ENCODE data around the gene ANAPC5.
"Not testable (repeated sequence)": the region's sequence is repeated elsewhere in the genome, so short reads cannot be mapped to it uniquely, and the experiment has no call there.

The ANAPC5 gene

DNA sequence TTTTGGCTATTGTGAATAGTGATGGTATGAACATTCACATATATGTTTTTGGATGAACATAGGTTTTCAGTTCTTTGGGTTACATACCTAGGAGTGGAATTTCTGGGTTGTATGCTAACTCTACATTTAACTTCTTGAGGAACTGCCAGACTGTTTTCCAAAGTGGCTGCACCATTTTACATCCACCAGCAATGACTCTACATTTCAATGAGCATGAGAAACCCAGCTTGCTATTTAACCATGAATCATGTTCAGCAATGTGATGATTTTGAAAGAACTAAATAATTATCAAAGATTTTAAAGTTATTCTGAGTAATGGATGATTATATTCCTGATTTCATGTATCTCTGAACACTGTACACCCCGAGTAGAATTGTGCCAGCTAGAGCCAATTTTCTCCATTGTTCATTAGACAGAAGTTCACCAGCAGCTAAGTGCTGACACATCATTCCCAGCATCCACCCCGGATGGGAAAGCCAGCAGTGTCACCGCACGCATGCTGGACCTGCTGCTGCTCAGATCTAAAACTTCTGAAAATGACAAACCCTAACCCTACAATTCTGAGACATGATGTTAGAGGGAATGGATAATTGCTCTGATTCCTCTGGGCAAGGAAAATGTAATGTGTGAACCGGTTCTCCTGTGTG, 13.3 kb upstream of the ANAPC5 start:
- FAIRE-seq, result no peak

DNA sequence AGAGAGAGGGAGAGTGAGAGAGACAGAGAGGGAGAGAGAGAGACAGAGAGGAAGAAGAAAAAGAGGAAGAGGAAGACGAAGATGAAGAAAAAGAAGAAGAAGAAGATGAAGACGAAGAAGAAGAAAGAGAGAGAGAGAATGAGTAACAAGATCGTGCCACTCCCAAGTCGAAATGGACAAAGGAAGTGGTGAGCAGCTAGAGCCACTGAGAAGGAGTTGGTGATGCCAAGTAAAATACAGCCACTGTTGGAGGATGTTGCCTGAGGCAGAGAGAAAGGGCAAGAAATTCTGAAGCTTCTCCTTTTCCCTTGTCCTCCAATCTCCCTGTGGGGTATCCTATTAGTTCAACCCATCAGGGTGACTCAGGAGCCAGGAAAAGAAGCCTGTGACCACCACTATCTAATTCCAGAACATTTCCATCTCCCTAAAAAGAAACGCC, 12.5 kb upstream of the ANAPC5 start:
- FAIRE-seq, result no peak

DNA sequence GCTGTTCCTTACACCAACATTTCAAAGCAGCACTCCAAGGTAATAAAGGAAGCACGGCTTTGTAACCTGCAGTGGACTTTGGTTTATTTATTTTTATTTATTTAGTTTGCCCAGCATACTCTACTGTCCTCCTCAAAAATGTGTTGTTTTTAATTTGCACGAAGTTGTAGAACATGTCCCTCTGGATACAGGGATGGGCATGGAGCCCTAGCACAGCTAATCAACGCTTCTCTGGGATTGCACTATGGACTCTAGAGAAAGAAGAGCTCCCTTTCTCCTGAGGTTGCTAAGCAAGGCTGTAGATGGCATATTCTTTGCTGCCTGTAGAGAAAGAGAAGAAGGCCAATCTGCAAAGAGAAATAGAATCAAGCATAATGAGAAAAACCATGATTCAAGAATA, 5.9 kb upstream of the ANAPC5 start:
- no peak for FAIRE-seq

DNA sequence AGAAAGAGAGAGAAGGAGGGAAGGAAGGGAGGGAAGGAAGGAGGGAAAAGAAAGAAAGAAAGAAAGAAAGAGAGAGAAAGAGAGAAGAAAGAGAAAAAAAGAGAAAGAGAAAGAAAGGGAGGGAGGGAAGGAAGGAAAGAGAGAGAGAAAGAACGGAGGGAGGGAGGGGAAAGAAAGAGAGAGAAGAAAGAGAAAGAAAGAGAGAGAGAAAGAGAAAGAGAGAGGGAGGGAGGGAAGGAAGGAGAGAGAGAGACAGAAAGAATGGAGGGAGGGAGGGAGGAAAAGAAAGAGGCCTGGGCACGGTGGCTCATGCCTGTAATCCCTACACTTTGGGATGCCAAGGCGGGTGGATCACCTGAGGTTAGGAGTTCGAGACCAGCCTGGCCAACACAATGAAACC, 5.1 kb upstream of the ANAPC5 start:
- FAIRE-seq, result no peak

DNA sequence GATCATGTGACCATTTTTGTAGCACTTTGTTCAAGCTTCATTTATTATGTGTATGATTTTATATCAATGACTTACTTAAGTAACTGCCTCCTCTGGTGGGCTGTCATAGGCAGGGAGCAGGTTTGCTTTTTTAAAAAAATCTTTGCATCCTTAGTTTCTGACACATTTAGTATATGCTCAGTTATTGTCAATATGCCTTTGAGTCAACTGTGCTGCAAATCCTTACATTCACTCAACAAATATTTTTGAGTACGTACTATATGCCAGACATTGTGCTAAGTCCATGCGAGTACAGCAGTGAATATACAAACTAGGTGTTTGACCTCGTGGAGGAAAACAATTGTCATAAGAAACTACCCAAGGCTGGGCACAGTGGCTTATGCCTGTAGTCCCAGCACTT, 4.4 kb upstream of the ANAPC5 start:
- FAIRE-seq, result no peak

DNA sequence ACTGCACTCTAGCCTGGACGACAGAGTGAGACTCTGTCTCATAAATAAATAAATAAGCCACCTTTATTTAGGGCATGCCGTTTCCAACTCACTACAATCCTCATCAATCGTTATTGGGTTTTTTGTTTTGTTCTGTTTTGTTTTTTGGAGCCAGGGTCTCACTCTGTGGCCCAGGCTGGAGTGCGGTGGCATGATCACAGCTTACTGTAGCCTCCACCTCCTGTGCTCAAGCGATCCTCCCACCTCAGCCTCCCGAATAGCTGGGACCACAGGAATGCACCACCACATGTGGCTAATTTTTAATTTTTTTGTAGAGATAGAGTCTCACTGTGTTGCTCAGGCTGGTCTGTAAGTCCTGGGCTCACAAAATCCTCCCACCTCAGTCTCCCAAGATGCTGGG, 3.6 kb upstream of the ANAPC5 start:
- FAIRE-seq, result no peak

DNA sequence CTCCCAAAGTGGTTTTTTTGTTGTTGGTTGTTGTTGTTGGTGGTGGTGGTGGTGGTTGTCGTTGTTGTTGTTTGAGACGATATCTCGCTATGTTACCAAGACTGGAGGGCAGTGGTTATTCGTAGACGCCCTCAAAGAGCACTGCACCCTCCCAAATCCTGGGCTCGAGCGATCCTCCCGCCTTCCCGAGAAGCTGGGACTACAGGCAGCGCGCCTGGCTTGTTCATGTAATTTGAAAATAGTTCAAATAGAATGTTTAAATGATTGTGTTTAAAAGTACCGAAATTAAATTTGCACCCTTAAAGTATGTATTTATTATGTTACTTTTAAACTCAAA, 439 bp upstream of the ANAPC5 start:
- no peak for FAIRE-seq

DNA sequence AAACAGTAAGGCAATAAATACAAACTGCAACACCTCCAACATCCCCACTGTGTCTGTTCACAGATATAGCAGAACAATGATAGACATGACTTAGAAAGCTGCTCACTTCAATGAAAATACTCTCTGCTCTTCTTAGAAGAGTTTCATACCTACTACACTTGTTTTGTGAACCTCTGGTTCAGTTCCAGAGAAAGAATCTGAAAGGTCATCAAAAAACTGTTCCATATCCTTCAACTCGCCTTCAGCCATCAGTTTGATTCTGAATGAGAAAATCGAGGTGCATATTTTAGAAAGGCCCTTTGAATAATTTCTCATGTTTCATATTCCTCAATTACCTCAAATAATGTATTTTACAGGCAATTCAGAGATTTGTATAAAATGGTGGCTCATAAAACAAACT, 5.5 kb downstream of the ANAPC5 start:
- no peak for FAIRE-seq

DNA sequence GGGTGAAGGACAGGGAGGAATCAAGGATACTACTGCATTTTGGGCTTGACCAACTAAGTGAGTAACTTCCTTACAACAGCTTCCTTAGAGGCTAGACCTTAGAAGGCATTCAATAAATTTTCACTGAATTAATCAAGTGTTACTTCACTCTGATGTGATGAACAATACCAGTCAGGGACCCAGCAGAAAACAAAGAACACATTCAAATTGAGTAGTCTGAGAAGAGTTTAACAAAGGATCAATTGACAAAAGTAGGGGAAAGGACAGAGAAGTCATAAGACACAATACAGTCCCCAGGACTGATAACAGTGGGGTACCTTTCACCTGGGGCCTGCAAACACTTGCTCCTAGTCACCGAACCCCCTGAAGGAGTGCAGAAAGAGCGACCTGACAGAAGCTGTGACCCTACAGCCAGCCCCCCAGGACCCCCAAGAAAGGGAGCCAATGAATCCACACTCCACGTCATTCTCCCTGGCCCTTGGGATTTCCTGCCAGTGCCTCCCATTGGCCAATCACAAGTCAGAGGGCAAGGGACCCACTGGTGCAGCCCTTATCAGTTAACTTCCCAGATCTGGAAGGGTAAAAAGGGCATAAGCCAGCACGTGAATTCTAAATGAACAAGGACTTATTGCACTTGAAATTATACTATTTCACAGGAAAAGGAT, 6.9 kb downstream of the ANAPC5 start:
- FAIRE-seq, result no peak

DNA sequence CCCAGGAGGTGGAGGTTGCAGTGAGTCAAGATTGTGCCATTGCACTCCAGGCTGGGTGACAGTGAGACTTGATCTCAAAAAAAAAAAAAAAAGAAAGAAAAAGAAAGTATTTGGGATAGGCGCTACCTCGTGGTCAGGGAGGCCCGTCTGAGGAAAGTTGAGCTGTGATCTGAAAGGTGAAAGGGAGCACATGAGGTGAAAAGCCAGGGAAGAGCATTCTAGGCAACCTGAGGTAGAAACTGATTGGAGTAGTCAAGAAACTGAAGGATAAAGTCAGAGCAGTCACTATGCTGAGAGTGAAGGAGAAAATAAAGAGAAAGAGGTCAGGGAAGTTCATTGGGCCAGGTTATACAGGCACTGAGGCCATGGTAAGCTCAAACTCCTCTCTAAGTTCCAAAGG, 7.7 kb downstream of the ANAPC5 start:
- no peak for FAIRE-seq

DNA sequence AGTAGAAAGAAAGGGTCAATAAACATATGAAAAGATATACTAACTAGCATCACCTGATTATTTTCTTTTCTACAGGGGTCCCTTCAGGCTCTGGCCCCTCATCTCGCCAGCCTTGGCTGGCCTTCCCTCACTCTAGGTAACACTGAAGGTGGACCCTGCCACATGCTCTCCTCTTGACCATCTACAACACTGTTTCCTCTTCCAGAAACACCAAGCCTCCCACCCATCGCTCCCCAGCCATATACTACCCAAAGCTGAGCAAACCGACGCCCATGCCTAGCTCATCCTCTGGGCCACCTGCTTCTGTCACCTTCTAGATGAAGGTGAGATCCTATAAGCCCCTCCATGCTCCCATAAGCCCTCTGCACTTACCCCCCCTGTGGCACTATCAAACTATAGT, 14.8 kb downstream of the ANAPC5 start:
- FAIRE-seq, result no peak

DNA sequence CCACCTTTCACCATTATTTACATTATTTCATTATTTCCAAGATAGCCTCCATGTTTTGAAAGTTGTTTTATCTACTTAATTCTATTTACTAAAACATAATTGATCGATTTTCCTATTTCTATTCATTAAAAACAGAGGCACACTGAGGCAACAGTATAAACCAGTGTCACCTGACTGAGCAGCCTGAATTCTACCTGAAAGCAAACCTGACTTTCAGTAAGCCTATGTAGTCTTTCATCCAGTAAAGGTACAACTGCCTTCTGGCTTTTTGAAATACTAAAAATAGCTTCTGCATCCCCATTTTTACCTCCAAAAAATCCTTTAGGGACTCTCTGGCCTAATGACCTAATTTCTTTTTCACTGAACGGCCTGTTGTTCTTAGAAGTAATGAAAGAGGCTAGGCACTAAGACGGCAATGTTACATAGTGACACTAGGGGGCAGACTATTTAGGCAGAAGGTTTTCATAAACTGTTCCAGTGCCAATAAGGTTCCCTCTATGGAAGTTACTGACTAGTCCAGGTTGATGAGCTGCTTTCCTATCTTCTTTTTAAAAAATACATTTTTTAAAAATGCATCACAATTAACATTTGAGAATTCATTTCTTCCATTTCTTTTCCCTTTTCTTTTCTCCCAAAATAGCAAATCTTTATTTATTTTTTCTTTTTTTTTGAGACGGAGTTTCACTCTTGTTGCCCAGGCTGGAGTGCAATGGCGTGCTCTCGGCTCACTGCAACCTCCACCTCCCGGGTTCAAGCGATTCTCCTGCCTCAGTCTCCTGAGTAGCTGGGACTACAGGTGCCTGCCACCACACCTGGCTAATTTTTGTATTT, 17.5 kb downstream of the ANAPC5 start:
- FAIRE-seq, result no peak

DNA sequence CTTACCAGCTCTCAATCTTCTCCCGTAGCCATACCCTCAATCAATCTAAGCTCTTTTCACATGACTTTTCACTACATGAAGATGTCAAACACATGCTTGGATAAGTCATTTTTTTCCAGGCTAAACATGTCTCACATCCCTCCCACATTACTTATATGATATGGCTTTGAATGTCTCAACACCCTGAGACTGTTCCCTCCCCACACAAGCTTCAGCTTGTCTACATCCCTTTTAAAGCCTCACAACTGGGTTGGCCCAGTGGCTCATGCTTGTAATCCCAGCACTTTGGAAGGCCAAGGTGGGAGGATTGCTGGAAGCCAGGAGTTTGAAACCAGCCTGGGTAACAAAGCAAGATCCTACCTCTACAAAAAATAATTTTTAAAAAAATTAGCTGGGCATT, 18.5 kb downstream of the ANAPC5 start:
- no peak for FAIRE-seq

DNA sequence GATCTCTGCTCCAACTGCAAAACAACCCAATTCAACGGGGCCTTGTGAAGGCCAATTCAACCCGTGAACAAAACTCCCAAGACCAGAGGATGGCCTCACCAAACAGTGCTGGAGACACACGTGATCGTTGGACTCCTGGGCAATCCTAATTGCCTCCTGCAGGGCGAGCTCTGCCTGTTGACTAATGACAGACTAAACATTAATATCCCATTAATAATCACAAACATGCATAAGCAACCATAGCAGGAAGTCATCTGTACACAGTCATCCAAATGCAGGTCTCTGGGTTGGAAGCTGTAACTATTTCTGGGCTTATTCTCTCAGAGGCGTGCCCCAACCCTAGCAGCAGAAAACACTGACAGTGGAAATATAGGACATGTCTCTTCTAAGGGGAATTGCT, 21.0 kb downstream of the ANAPC5 start:
- no peak for FAIRE-seq

DNA sequence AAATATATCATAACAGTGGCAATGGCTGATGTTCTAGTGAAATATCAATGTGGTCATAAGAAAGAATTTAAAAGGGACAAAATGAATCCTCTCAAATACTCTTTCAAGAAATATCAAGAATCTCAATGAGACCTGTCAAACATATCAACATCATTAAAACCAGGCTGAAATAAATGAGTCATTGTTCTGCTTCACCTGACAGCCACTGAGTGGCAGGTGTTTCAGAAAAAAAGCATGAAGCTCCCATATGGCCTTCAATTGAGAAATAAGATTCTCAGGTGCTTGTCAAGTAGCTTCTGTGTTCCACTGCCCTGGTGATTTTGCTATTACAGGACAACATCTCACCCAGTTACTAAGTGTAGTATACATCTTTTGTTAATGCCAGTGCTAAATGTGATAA, 21.5 kb downstream of the ANAPC5 start:
- no peak for FAIRE-seq

DNA sequence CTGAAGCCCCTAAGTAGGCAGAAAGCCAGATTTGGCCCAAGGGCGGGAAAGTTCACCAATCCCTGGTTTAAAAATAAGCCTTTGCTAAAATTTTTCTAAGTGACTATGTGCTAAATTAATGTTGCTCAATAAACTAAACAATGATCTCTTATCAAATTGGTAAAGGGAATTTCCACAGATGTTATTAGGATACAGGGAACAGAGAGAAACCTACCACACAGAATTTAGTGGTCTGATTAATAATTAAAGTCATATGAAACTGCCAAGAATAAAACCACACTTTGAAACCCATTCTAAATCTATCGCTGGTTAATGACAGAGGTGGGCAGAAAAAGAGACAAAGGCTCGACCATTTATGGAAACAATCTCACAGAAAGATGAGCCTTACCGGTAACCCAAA, 22.0 kb downstream of the ANAPC5 start:
- no peak for FAIRE-seq

DNA sequence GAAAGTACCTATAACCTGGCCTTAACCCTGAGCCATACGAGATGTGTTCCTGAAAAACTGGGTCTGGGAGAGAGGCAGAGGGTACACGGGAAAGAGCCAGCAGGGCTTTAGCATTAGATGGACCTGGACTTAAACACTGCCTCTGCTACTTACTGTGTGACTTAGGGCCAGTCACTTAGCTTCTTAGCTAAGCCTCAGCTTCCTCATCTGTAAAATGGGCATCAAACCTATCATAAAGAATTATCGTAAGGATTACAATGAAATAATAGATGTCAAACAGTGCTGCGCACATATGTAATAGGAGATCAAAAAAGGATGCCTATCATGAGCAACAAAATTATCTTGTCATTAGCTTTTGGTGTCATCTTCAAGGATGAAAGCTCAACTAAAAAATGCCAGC, 23.6 kb downstream of the ANAPC5 start:
- FAIRE-seq, result no peak

DNA sequence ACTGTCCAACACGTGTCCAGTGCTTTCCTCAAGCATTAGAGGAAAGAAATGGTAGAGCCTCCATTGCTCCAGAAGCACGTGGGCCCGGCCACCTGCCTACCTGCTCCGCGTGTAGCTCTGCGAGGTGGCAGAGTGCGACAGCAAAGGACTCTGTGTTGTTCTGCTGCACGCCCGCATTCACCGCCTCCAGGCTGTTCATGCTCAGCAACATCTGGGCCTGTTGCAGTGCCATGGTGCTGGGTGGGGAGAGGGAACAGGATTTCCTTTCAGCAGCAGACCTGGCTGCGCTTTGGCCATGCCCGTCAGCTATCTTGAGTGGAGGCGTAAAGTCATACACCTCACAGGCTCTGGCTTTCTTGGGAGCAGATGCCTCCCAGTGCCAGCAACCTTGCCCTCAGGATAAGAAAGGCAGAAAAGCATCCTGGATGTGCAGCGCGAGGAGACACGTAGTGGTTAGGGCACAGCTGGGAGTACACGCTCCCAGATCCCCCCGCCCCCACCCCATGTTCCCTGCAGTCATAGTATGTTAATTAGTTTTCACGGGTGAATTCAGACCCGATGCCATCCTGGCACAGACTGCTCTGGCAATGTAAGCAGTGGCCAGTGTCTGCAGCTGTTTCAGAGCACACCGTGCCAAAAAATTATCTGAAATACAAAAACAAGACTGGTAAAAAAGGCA, 25.1 kb downstream of the ANAPC5 start:
- no peak for FAIRE-seq

DNA sequence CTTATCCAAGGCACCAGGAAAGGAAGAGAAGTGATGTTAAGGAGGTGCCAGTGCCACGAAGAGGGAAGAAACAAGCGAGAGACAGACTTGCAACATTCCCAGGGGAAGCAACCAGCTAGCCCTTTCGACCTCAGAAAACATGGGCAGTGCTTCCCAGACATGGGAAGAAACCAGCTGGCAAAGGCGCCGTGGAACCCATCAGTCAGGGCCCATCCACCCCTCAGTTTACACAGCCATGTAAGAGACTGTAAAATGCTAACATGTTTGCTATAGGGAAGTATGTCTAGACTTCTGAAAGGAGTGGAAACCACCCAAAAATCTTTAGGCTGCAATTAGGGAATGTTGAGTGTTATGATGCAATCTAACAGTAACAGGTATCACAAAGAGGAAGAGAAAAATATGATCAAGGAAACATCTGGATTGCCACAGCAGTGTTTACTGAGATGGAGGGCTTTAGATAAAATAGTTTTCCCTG, 26.3 kb downstream of the ANAPC5 start:
- FAIRE-seq, result no peak

DNA sequence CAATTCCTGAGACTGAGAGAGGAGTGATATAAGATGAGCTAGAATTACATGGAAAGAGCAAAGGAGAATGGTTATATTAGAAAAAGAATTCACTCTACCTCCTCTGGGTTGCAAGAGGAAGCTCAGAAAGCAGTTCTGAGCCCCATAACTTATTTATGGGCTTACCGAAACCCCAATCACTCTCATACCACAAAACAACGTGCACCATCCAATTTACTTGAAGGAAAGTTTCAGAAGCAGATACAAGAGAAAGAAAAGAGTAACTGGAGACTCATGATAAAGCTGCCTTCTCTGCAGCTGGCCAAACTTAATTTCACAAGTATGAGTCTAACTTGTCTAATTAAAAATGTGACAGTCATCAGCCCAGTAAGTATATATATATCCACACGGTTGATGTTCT, 28.3 kb downstream of the ANAPC5 start:
- no peak for FAIRE-seq

DNA sequence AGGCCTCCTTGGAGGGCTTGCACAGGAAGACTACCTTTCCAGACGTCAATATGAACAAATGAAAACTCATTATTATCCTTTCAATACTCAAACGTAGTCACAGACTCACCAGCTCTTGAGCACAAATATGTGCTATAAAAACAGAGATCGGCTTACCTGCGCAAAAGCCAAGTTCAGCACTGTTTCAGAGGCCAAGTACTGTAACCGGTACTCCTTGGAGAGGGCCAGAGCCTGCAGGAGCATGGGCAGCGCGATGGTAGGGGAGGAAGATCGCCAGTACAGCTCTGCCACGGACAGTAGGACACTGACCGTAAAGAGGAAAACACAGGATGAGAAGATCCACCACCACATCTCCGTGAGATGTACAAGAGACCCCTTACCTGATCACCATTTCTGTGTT, 34.1 kb downstream of the ANAPC5 start:
- no peak for FAIRE-seq

DNA sequence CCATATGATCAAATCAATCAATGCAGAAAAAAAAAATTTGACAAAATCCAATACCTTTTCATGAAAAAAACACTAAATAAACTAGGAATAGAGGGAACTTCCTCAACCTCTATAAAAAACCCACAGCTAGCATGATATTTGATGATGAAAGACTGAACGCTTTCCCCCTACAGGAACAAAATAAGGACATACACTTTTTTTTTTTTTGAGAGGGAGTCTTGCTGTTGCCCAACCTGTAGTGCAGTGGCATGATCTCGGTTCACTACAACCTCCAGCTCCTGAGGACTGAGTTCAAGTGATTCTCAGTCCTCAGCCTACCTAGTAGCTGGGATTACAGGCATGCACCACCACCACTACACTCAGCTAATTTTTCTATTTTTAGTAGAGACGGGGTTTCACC, 37.8 kb downstream of the ANAPC5 start:
- no peak for FAIRE-seq

DNA sequence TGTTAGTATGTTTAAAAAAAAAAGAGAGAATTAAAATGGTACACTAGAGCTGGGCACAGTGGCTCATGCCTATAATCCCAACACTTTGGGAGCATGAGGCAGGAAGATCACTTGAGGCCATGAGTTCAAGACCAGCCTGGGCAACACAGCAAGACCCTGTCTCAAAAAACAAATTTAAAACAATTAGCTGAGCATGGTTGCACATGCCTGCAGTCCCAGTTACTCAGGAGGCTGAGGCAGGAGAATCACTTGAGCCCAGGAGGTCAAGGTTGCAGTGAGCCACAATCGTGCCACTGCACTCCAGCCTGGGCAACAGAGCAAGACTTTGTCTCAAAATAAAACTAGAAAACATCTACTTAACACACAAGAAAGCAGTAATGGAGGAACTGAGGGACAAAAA, 42.0 kb downstream of the ANAPC5 start:
- FAIRE-seq, result not testable (repeated sequence)
